ENCODE results near the gene SPEG.

- TF ChIP-seq ZNF274 (IDR thresholded peaks at IDR 0.05; ENCODE audit: low read depth, low read length) (no peak), SUZ12 (IDR thresholded peaks at IDR 0.05; ENCODE audit: extremely low read depth, insufficient read depth, insufficient read length) (no peak)
Measured at GRCh38 chr2:219493086-219493485, 58.4 kb downstream of the SPEG start.
